Right atrium auricular region (tissue), 2 donors: ENCODE measurements around the gene KIN. TPM values are rescaled to one million over a fixed set of nuclear protein-coding genes. Genes with fewer than 3 reads are reported as not detected.
A peak's percentile ranks its signal among the peaks of the same experiment; 100 is the strongest.

Source experiments
- DNase-seq: peaks from one replicate; pipeline ENCODE4 v3.0.0-alpha.2; 2019; ENCODE audit warnings: low spot score
- H3K27ac ChIP-seq, 2 donors: fragments of 200-600 bp; sonication (generic); 1 replicate in 1 of 2; 2 replicates in 1 of 2; pipeline ENCODE4 v1.5.1; 2016 to 2019
- H3K27me3 ChIP-seq, 2 donors: fragments of 200-600 bp; sonication (generic); one replicate each; pipeline versions ENCODE4 v1.5.1 to v1.6.0; 2017 to 2019
- H3K36me3 ChIP-seq: fragments of 200-600 bp; sonication (generic); one replicate; pipeline ENCODE4 v1.5.1; 2016
- H3K4me1 ChIP-seq, 2 donors: fragments of 200-600 bp; sonication (generic); one replicate each; pipeline versions ENCODE4 v1.5.1 to v1.6.0; 2017 to 2019
- H3K4me3 ChIP-seq, 2 donors: fragments of 200-600 bp; sonication (generic); 1 replicate in 1 of 2; 2 replicates in 1 of 2; pipeline ENCODE4 v1.5.1; 2017 to 2019; ENCODE audit warnings: mild to moderate bottlenecking in 1 of 2, moderate library complexity in 1 of 2
- H3K9me3 ChIP-seq, 2 donors: fragments of 200-600 bp; sonication (generic); one replicate each; pipeline ENCODE4 v1.5.1; 2019
- total RNA-seq, 2 donors: library from RNA; depleted of rRNA; stranded (reverse); fragments of >200 nt; gene quantifications; one replicate each; pipeline ENCODE4 v1.1.0, GENCODE V29; 2016
- TF ChIP-seq, protein P1 (sequence below), 2 donors: fragments of 200-600 bp; sonication (generic); IDR thresholded peaks; one replicate each; pipeline ENCODE4 v1.5.1; 2019; ENCODE audit warnings: antibody characterized with exemption in 2 of 2

The KIN gene
- total RNA-seq, 2 donors from 2014 or later, result 3.0 to 5.1 TPM

DNA sequence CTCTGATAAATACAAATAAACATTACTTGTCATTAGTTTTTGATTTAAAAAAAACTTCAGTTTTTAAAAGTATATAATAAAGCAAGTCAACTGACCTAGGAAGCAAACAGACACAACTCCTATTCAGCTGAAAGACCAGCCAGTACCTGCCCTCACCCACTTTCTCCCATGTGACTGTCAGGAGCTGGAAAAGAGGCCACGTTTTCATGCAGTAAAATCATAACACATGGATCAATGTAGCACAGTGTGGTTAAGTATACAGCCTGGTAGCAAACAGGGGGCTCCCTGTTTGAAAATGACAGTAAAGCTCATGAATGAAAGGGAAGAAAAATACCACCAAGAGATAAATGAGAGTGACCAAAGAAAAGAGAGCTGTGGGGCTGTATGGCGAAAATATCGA, 21.6 kb downstream of the KIN start:
- Histone ChIP-seq H3K27me3 (no peaks in the 10 kb centered on the region), H3K4me1 (no peaks in the 10 kb centered on the region), H3K9me3 (no peaks in the 10 kb centered on the region), H3K27ac (no peak overlapping the region), H3K4me3 (no peak overlapping the region), H3K36me3 (peaks cover 58% of the 10 kb centered on the region)
- no peak for DNase-seq
- TF ChIP-seq, protein P1, sequence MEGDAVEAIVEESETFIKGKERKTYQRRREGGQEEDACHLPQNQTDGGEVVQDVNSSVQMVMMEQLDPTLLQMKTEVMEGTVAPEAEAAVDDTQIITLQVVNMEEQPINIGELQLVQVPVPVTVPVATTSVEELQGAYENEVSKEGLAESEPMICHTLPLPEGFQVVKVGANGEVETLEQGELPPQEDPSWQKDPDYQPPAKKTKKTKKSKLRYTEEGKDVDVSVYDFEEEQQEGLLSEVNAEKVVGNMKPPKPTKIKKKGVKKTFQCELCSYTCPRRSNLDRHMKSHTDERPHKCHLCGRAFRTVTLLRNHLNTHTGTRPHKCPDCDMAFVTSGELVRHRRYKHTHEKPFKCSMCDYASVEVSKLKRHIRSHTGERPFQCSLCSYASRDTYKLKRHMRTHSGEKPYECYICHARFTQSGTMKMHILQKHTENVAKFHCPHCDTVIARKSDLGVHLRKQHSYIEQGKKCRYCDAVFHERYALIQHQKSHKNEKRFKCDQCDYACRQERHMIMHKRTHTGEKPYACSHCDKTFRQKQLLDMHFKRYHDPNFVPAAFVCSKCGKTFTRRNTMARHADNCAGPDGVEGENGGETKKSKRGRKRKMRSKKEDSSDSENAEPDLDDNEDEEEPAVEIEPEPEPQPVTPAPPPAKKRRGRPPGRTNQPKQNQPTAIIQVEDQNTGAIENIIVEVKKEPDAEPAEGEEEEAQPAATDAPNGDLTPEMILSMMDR (IDR thresholded peaks at IDR 0.05), result no peak

DNA sequence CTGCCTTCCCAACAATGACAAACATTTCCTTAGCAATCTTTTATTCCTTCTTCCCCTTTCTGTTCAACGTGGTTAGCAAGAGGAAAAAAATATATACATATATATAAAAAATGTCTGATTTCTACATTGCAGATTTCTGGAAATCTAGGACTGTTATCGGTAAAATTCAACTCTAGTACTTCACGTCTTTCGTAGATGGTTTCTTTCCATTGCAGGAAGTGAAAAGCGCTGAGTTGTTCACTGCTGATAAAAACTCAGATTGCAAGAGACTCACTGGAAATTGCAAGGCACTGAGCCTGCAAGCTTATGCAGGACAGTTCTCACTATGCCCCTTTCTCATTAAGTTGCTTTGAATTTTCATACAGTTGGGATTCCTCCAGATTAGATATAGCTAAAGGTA, 23.9 kb downstream of the KIN start:
- Histone ChIP-seq H3K4me3 (no peak overlapping the region), H3K36me3 (peaks cover 77% of the 10 kb centered on the region), H3K9me3 (no peaks in the 10 kb centered on the region), H3K27ac (no peak overlapping the region), H3K4me1 (no peaks in the 10 kb centered on the region), H3K27me3 (no peaks in the 10 kb centered on the region)
- no peak for DNase-seq
- TF ChIP-seq, protein P1 (IDR thresholded peaks at IDR 0.05), result no peak

DNA sequence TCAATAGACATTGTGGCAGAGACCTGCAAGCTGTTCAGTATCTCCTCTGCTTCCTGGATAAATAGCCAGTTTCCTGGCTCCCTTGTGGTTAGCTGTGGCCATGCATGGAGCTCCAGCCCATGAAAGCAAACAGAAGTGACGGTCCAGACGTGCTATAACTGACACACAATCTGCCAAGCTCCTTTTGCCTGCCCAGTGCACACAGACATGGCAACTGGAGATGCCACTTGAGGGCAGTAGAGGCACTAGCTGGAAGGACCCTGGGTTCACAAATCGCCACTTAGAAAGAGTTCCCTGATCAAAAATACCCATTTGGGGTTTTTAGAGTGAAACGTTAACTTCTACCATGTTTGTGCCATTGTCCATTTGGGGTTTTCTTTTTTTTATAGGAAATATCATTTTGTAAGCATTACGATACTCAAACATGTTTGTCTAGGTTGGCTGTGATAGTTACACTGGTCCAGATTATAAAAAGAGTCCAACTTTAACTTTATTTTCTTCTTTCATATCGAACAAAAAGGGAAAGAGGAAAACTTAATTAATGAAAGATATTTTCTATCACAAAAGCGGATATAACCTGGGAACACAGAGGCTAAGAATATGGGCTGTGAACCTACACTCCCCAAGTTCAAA, 31.3 kb downstream of the KIN start:
- no peak for DNase-seq
- no peaks in the 10 kb centered on the region for H3K4me1 ChIP-seq
- no peak overlapping the region for H3K4me3 ChIP-seq
- no peak overlapping the region for H3K27ac ChIP-seq
- H3K9me3 ChIP-seq, result no peaks in the 10 kb centered on the region
- TF ChIP-seq, protein P1 (IDR thresholded peaks at IDR 0.05), result peak; percentile 18 to 53
- peaks cover 74% of the 10 kb centered on the region for H3K36me3 ChIP-seq
- H3K27me3 ChIP-seq, result no peaks in the 10 kb centered on the region

DNA sequence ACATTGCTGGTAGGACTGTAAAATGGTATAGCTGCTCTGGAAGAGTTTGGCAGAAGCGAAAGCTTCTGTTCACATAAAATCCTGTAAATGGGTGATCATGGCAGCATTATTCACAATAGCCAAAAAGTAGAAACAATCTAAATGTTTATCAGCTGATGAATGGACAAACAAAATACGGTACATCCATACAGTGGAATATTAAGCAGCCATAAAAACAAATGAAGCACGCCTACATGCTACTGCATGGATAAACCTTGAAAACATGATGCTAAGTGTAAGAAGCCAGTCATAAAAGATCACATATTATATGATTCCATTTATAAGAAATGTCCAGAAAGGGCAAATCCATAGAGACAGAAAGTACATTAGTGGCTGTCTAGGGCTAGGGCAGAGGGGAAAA, 32.7 kb downstream of the KIN start:
- Histone ChIP-seq H3K4me3 (no peak overlapping the region), H3K9me3 (no peaks in the 10 kb centered on the region), H3K27ac (no peak overlapping the region), H3K36me3 (peaks cover 63% of the 10 kb centered on the region), H3K27me3 (no peaks in the 10 kb centered on the region), H3K4me1 (no peaks in the 10 kb centered on the region)
- no peak for DNase-seq
- TF ChIP-seq, protein P1 (IDR thresholded peaks at IDR 0.05), result no peak

DNA sequence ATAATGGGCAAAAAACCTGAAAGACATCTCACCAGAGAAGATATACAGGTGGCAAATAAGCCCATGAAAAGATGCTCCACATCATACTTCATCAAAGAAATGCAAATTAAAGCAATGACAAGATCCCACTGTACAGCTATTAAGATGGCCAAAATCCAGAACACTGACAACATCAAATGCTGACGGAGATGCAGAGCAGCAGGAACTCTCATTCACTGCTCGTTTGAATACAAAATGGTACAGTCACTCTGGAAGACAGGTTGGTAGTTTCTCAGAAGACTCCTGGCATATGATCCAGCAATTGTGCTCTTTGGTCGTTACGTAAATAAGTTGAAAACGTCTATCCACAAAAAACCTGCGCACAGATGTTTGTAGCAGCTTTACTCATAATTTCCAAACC, 35.5 kb downstream of the KIN start:
- Histone ChIP-seq H3K36me3 (peaks cover 41% of the 10 kb centered on the region), H3K27ac (no peak overlapping the region)

More for the DNA sequence above, 35.5 kb downstream of the KIN start:
- TF ChIP-seq, protein P1 (IDR thresholded peaks at IDR 0.05), result no peak
- Histone ChIP-seq H3K4me3 (no peak overlapping the region), H3K27me3 (no peaks in the 10 kb centered on the region), H3K9me3 (no peaks in the 10 kb centered on the region), H3K4me1 (no peaks in the 10 kb centered on the region)
- DNase-seq, result no peak
